GM19238 (cell line): Measurements from ENCODE around the gene DENND6B.
A peak's percentile ranks its signal among the peaks of the same experiment; 100 is the strongest.
"Not testable (repeated sequence)": the region's sequence is repeated elsewhere in the genome, so short reads cannot be mapped to it uniquely, and the experiment has no call there.

Experiments used
- DNase-seq: peaks from one replicate; pipeline ENCODE4 v3.0.0; 2011; ENCODE audit warnings: low spot score; ENCODE audit not compliant: insufficient read length

The DENND6B gene

GRCh38 chr22:50286701-50287318 lies 40.0 kb downstream of the DENND6B start:
- no peak for DNase-seq

- DNase-seq, result no peak
These were observed 40.5 kb downstream of the DENND6B start for GRCh38 chr22:50286275-50286674.

GRCh38 chr22:50285568-50286229 lies 41.1 kb downstream of the DENND6B start:
- no peak for DNase-seq

- no peak for DNase-seq
These were observed 42.3 kb downstream of the DENND6B start for GRCh38 chr22:50284479-50284878.

GRCh38 chr22:50283821-50284220 lies 43.0 kb downstream of the DENND6B start:
- DNase-seq, result no peak

GRCh38 chr22:50282361-50283155 lies 44.3 kb downstream of the DENND6B start:
- DNase-seq, result no peak

- DNase-seq, result no peak
These were observed 44.9 kb downstream of the DENND6B start for GRCh38 chr22:50281957-50282356.

GRCh38 chr22:50281384-50281760 lies 45.4 kb downstream of the DENND6B start:
- DNase-seq, result no peak

- DNase-seq, result no peak
These were observed 46.0 kb downstream of the DENND6B start for GRCh38 chr22:50280708-50281383.

- DNase-seq, result no peak
These were observed 46.6 kb downstream of the DENND6B start for GRCh38 chr22:50280022-50280707.

- DNase-seq, result no peak
These were observed 47.7 kb downstream of the DENND6B start for GRCh38 chr22:50278956-50279619.

GRCh38 chr22:50278461-50278860 lies 48.4 kb downstream of the DENND6B start:
- DNase-seq, result no peak

- no peak for DNase-seq
These were observed 49.1 kb downstream of the DENND6B start for GRCh38 chr22:50277761-50278160.

GRCh38 chr22:50276143-50276542 lies 50.7 kb downstream of the DENND6B start:
- DNase-seq, result peak; percentile 81

GRCh38 chr22:50275181-50276055 lies 51.4 kb downstream of the DENND6B start:
- no peak for DNase-seq

GRCh38 chr22:50274771-50275170 lies 52.0 kb downstream of the DENND6B start:
- DNase-seq, result no peak

GRCh38 chr22:50274311-50274710 lies 52.5 kb downstream of the DENND6B start:
- DNase-seq, result peak; percentile 71

GRCh38 chr22:50273781-50274180 lies 53.0 kb downstream of the DENND6B start:
- DNase-seq, result not testable (repeated sequence)

- DNase-seq, result not testable (repeated sequence)
These were observed 53.5 kb downstream of the DENND6B start for GRCh38 chr22:50273352-50273751.
